Subcutaneous adipose tissue (tissue), 4 donors: ENCODE results near the gene RPS26. TPM values are rescaled to one million over a fixed set of nuclear protein-coding genes. Genes with fewer than 3 reads are reported as not detected.

Source experiments
- total RNA-seq, 4 donors: library from RNA; depleted of rRNA; stranded (reverse); fragments of >200 nt; gene quantifications; one replicate each; pipeline ENCODE4 v1.1.0, GENCODE V29; 2016
- TF ChIP-seq, protein P1 (sequence below): fragments of 450-650 bp; IDR thresholded peaks from one replicate; pipeline ENCODE4 v1.5.1; 2016; ENCODE audit warnings: low read depth, mild to moderate bottlenecking, control low read depth, antibody characterized with exemption, moderate library complexity

Gene RPS26
- total RNA-seq, 4 donors from 2014 or later: 346 to 891 (median 730) TPM

DNA sequence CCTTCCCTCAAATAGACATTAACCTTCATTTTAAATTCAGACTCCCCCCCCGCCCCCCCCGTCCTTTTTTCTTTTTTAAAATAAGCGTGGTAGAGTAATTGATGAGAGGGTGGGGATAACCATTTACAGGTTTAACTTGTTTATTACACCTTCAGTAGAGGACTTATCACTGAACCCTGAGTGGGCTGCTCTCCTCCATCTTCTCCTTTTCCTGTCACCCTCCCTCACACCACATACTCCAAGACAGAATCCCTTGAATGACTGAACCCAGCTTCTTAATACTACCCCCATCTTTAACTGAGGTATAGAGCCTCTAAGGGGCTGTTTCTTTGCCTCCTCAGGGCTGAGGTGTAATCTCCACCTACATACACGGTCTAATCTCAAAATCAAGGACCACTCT is 24.5 kb upstream of the RPS26 start:
- TF ChIP-seq, protein P1, sequence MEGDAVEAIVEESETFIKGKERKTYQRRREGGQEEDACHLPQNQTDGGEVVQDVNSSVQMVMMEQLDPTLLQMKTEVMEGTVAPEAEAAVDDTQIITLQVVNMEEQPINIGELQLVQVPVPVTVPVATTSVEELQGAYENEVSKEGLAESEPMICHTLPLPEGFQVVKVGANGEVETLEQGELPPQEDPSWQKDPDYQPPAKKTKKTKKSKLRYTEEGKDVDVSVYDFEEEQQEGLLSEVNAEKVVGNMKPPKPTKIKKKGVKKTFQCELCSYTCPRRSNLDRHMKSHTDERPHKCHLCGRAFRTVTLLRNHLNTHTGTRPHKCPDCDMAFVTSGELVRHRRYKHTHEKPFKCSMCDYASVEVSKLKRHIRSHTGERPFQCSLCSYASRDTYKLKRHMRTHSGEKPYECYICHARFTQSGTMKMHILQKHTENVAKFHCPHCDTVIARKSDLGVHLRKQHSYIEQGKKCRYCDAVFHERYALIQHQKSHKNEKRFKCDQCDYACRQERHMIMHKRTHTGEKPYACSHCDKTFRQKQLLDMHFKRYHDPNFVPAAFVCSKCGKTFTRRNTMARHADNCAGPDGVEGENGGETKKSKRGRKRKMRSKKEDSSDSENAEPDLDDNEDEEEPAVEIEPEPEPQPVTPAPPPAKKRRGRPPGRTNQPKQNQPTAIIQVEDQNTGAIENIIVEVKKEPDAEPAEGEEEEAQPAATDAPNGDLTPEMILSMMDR: no peak

DNA sequence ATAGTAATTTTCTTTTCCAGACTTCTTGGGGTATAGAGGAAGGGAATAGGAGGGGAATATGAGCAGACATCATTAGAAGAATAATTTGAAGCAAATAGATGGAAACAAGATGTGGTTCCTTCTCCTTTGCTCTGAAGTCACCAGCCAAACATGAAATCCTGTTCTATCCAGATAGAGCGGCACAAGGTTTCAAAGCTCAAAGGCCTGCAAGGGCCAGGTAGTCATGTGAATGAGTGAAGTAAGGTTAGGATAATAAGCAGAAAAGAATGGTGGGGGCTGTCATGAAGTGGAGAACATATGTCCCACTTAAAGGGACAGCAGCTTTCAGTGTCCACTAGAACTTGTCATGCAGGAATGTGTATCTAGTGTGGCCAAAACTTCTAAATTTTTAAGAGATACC is 23.4 kb upstream of the RPS26 start:
- TF ChIP-seq, protein P1: no peak

DNA sequence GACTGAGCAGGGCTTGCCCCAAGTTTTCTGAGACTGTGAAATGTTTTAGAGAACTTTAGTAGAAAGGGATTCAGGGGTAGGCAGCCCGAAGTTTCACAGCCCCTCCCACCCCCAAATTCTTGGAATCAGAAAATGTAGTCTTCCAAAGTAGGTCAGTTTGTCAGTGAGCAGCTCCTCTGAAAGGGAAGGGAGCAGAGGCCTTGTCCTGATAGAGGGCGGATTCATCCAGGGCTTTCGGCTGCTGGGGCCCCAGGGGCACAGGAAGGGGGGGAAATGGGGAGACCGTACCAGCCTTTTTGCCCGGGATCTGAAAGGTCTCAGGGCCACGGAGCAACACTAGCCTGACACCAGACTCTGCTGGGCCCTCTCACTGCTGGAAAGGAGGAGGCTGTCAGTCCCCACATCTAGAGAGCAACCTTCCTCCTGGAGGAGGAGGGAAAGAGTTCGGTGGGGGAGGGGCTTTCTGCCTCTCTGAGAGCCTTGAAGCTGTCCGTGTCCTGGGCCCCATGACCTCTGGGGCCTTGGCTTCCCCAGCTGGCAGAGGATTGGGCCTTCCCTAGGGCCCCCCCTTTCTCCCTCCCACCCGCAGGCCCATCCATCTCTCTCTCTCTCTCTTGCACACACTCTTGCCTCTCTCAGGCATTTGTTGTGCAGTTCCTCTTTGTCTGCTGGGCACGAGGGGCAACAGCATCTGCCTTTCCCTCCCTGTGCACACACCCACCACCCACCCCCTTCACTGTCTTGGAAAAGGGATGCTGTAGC is 21.1 kb upstream of the RPS26 start, which contains the start of gene IKZF4:
Gene IKZF4, plus strand, starts transcription at position 621 of the 762 bp plus-strand sequence. CDS start 451 bp downstream, outside the sequence.
- TF ChIP-seq, protein P1: no peak

DNA sequence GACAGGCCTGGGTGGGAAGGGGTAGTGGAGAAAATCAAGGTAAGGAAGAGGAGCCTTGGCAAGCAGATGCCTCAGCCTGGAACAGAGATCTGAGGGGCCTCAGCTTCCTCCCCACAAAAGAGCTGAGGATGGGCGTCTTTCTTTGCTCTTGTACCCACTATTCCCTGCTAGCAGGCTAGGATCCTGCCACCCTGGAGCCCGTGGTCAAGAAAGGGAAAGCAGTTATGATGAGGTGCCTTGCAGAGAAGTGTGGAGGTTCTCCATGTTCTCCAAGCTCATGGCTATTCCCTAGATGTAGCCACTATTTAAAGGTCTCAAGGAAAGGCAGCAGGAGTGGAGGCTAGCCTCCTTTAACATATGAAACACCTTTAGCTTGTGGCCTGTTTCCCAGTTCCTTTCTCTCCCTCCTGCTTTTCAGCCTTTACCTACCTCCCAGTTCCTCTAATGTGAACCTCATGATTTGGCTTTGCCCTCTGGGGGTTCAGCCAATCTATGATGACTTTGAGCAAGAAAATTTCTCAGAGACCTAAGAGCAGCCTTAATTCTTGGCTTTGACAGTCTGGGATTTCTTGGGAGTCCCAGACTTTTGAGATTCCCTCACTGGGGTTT is 19.7 kb upstream of the RPS26 start:
- TF ChIP-seq, protein P1: no peak

DNA sequence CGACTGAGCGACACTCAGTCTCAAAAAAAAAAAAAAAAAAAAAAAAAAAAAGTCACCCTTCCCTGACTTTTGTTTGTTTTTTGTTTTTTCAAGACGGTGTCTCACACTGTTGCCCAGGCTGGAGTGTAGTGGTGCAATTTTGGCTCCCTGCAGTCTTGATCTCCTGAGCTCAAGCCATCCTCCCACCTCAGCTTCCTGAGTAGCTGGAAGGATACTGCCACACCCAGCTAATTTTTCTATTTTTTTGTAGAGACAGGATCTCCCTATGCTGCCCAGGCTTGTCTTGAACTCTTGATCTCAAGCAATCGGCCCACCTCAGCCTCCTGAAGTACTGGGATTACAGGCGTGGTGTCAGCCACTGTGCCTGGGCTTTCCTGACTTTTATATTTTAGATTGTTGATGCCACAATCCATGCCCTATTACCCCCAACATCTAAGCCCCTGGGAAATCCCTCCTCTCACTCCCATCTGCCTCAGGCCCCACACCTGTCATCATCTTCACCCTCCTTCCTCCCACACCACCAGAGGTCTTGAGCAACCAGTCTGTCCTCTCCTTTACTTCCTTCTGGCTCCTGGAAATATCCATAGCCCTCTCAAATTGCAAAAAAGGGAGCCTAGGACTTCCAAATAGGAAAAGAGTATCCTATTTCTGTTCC is 13.1 kb upstream of the RPS26 start:
- TF ChIP-seq, protein P1: no peak

DNA sequence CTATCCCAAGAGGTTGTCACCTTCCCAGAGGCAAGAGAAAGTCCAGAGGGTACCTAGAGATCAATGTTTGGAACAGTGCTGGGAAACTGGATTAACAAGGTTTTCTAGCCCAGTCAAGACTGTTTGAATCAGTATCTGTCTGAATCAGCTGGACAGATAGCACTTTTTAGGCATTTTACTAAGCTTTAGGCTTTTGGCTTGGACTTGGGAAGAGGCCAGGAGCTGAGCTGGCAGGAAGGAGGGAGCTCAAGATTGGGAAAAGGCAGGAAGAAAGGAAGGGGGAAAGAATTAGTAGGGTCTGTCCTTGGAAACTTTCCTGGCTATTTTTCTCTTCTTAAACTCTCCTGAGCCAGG is 12.6 kb upstream of the RPS26 start:
- TF ChIP-seq, protein P1: no peak

DNA sequence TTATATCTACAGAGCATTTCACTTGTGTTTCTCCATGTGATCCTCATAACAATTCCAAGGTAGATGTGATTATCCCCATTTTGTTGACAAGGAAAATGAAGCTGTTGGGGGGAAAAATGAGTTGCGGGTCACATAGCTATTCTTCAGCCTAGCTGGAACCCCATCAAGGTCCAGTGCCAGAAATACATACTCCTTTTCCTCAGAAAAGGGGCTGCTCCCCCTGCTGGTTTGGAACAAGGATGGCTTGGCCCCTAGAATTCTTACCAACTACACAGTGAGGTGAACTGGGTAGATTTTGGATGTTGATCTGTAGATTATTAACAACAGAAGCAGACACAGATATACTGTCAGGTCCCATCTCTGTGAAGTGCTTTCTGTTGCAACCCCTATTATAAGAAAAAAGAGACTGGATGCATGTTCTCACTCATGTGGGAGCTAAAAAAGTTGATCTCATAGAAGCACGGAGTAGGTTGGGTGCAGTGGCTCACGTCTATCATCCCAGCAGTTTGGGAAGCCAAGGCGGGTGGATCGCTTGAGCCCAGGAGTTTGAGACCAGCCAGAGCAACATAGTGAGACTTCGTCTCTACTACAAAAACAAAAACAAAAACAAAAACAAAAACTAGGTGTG is 11.9 kb upstream of the RPS26 start:
- TF ChIP-seq, protein P1: no peak
